ENCODE measurements around the gene NPS. TPM values are rescaled to one million over a fixed set of nuclear protein-coding genes. Genes with fewer than 3 reads are reported as not detected.

The NPS gene
- total and polyA plus RNA-seq, 10 donors, result not detected

- TF ChIP-seq, protein P1, sequence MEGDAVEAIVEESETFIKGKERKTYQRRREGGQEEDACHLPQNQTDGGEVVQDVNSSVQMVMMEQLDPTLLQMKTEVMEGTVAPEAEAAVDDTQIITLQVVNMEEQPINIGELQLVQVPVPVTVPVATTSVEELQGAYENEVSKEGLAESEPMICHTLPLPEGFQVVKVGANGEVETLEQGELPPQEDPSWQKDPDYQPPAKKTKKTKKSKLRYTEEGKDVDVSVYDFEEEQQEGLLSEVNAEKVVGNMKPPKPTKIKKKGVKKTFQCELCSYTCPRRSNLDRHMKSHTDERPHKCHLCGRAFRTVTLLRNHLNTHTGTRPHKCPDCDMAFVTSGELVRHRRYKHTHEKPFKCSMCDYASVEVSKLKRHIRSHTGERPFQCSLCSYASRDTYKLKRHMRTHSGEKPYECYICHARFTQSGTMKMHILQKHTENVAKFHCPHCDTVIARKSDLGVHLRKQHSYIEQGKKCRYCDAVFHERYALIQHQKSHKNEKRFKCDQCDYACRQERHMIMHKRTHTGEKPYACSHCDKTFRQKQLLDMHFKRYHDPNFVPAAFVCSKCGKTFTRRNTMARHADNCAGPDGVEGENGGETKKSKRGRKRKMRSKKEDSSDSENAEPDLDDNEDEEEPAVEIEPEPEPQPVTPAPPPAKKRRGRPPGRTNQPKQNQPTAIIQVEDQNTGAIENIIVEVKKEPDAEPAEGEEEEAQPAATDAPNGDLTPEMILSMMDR (IDR thresholded peaks at IDR 0.05 in 8 of 11, conservative IDR thresholded peaks at IDR 0.05 in 3 of 11), result no peak
- TF ChIP-seq POLR2A (IDR thresholded peaks at IDR 0.05), result no peak
- Histone ChIP-seq H3K36me3 (no peaks in the 10 kb centered on the region), H3K27ac (no peak overlapping the region), H3K4me3 (no peak overlapping the region), H3K9me3 (peaks cover 0 to 22% (median 15%) of the 10 kb centered on the region in 8 donors), H3K27me3 (replicated peaks in 1 of 7) (peaks cover 0 to 13% (median 0%) of the 10 kb centered on the region in 7 donors), H3K4me1 (no peaks in the 10 kb centered on the region)
- no peak for DNase-seq
- WGBS, 5 donors, result 85 to 92% (median 89%) methylated on average over 4 of the region's 4 CpGs
- intact Hi-C loops (cut with DNase I; ENCODE audit: low total_unique reads), result no loop called here
These were observed 20.1 kb downstream of the NPS start for GRCh38 chr10:127569210-127569609.

- 65 to 85% (median 76%) methylated on average over 3 of the region's 3 CpGs for WGBS, 5 donors
- no peaks in the 10 kb centered on the region for H3K4me1 ChIP-seq
These were observed 20.9 kb downstream of the NPS start for GRCh38 chr10:127570036-127570435.

DNA sequence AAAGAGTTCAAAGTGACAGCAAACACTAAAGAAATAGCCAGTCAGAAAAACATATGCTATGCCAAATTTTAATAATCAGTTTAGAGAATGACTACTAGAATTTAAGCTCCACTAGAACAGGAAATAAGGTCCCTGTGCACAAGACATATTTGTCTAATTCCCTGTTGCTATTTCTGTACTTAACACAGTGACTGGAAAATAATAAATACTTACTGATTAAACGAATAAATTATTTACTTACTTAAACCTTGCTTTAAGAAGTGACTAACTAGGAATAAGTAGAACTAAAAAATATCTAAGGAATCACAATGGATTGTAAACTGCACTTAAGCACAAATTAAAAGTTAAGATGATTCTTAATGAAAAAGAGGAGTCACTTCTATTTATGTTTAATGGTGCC, 22.3 kb downstream of the NPS start:
- no peak for TF ChIP-seq POLR2A (IDR thresholded peaks at IDR 0.05)
- TF ChIP-seq, protein P1 (IDR thresholded peaks at IDR 0.05 in 8 of 11, conservative IDR thresholded peaks at IDR 0.05 in 3 of 11), result no peak
- no peak for TF ChIP-seq POLR2AphosphoS5 (IDR thresholded peaks at IDR 0.05)
- Histone ChIP-seq H3K4me1 (no peaks in the 10 kb centered on the region), H3K27me3 (replicated peaks in 1 of 7) (peaks cover 0 to 13% (median 0%) of the 10 kb centered on the region in 7 donors), H3K36me3 (no peaks in the 10 kb centered on the region), H3K27ac (no peak overlapping the region), H3K4me3 (no peak overlapping the region), H3K9me3 (peaks cover 0 to 25% (median 15%) of the 10 kb centered on the region in 8 donors)
- DNase-seq, result no peak
- WGBS, 5 donors, result 45 to 64% (median 53%) methylated on average over 1 of the region's 1 CpG
- intact Hi-C loops (cut with DNase I; ENCODE audit: low total_unique reads), result no loop called here

More at GRCh38 chr10:127570036-127570435, 20.9 kb downstream of the NPS start:
- Histone ChIP-seq H3K27me3 (replicated peaks in 1 of 7) (peaks cover 0 to 13% (median 0%) of the 10 kb centered on the region in 7 donors), H3K9me3 (peaks cover 0 to 25% (median 15%) of the 10 kb centered on the region in 8 donors), H3K36me3 (no peaks in the 10 kb centered on the region), H3K4me3 (no peak overlapping the region), H3K27ac (no peak overlapping the region)
- intact Hi-C loops (cut with DNase I; ENCODE audit: low total_unique reads), result no loop called here
- no peak for DNase-seq
- no peak for TF ChIP-seq POLR2AphosphoS5 (IDR thresholded peaks at IDR 0.05)
- TF ChIP-seq, protein P1 (IDR thresholded peaks at IDR 0.05 in 8 of 11, conservative IDR thresholded peaks at IDR 0.05 in 3 of 11), result no peak
- no peak for TF ChIP-seq POLR2A (IDR thresholded peaks at IDR 0.05)

DNA sequence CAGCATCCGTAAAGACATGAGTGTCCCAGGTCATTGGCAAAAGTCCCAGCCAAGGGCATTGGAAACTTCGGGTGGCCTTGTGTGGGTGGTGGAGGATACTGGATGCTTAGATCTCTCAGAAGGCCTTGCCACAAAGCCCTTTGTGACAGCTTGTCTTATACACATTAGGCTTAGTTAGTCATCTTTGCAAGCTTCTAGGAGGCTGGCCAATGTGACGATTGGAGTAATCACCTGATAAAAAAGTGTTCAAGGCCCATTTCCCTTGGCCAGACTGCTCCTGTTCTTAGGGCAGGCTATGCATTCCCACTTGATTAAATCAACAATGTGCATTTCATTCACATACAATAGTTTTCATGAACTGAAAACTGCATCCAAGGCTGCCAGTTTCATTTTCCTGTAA, 26.9 kb downstream of the NPS start:
- peaks cover 0 to 9% (median 0%) of the 10 kb centered on the region in 7 donors for H3K27me3 ChIP-seq (replicated peaks in 1 of 7)
- 46 to 79% (median 66%) methylated on average over 3 of the region's 3 CpGs for WGBS, 5 donors

DNA sequence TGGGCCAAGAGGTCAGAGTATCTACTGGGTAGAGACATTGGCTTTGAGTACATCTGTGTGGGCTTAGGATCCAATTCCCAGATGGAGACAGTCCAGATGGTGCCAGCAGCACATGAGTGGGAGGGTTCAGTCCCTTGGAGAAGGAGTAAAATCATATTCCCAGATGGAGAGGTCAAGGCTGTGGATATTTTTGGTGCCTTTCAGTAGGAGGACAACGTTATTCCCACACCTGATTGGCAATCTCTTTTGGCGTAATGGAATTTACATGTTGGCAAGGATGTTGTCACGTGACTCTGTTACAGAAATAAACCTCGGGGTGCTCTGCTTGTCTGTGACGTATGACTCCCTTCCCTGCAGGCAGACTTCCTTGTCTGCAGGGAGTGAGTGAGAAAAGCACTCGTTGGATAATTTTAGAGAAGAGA, 27.6 kb downstream of the NPS start:
- Histone ChIP-seq H3K4me1 (no peaks in the 10 kb centered on the region), H3K27ac (no peak overlapping the region), H3K36me3 (no peaks in the 10 kb centered on the region), H3K9me3 (peaks cover 0 to 25% (median 15%) of the 10 kb centered on the region in 8 donors), H3K27me3 (replicated peaks in 1 of 7) (peaks cover 0 to 9% (median 0%) of the 10 kb centered on the region in 7 donors), H3K4me3 (no peak overlapping the region)
- intact Hi-C loops (cut with DNase I; ENCODE audit: low total_unique reads), result no loop called here
- no peak for TF ChIP-seq POLR2A (IDR thresholded peaks at IDR 0.05)
- TF ChIP-seq POLR2AphosphoS5 (IDR thresholded peaks at IDR 0.05), result no peak
- TF ChIP-seq, protein P1 (IDR thresholded peaks at IDR 0.05 in 8 of 11, conservative IDR thresholded peaks at IDR 0.05 in 3 of 11), result no peak
- 16 to 25% (median 22%) methylated on average over 6 of the region's 6 CpGs for WGBS, 5 donors
- DNase-seq, result no peak

More for the DNA sequence above, 26.9 kb downstream of the NPS start:
- peaks cover 0 to 25% (median 15%) of the 10 kb centered on the region in 8 donors for H3K9me3 ChIP-seq
- H3K36me3 ChIP-seq, result no peaks in the 10 kb centered on the region
- TF ChIP-seq POLR2A (IDR thresholded peaks at IDR 0.05), result no peak
- intact Hi-C loops (cut with DNase I; ENCODE audit: low total_unique reads), result no loop called here
- no peak overlapping the region for H3K27ac ChIP-seq
- H3K4me1 ChIP-seq, result no peaks in the 10 kb centered on the region
- no peak overlapping the region for H3K4me3 ChIP-seq
- DNase-seq, result no peak

Data from spleen (tissue), 11 donors.